ENCODE measurements around the gene ZBTB9.
"Not testable (repeated sequence)": the region's sequence is repeated elsewhere in the genome, so short reads cannot be mapped to it uniquely, and the experiment has no call there.

ZBTB9 gene

GRCh38 chr6:33469661-33470060, 15.3 kb downstream of the ZBTB9 start:
- DNase-seq = no peak

- DNase-seq = no peak
Measured at GRCh38 chr6:33477864-33478263, 23.5 kb downstream of the ZBTB9 start.

GRCh38 chr6:33481192-33481591, 26.8 kb downstream of the ZBTB9 start:
- no peak for DNase-seq

- not testable (repeated sequence) for DNase-seq
Measured at GRCh38 chr6:33482620-33483019, 28.2 kb downstream of the ZBTB9 start.

GRCh38 chr6:33483678-33484077, 29.3 kb downstream of the ZBTB9 start:
- no peak for DNase-seq

GRCh38 chr6:33484673-33485262, 30.4 kb downstream of the ZBTB9 start:
- not testable (repeated sequence) for DNase-seq

- DNase-seq = not testable (repeated sequence)
Measured at GRCh38 chr6:33485680-33486079, 31.3 kb downstream of the ZBTB9 start.

GRCh38 chr6:33488339-33488738, 34.0 kb downstream of the ZBTB9 start:
- DNase-seq = no peak

- DNase-seq = no peak
Measured at GRCh38 chr6:33490198-33490597, 35.8 kb downstream of the ZBTB9 start.

GRCh38 chr6:33490621-33491020, 36.2 kb downstream of the ZBTB9 start:
- DNase-seq = no peak

- no peak for DNase-seq
Measured at GRCh38 chr6:33492093-33492492, 37.7 kb downstream of the ZBTB9 start.

GRCh38 chr6:33497157-33497556, 42.8 kb downstream of the ZBTB9 start:
- no peak for DNase-seq

GRCh38 chr6:33502486-33502885, 48.1 kb downstream of the ZBTB9 start:
- no peak for DNase-seq

GRCh38 chr6:33504486-33504885, 50.1 kb downstream of the ZBTB9 start:
- no peak for DNase-seq

- DNase-seq = no peak
Measured at GRCh38 chr6:33505548-33506370, 51.4 kb downstream of the ZBTB9 start.
